NB4 (cell line): ENCODE data around the gene ATP11A.
A peak's percentile ranks its signal among the peaks of the same experiment; 100 is the strongest.

ENCODE experiments used
- DNase-seq: peaks from one replicate; pipeline ENCODE4 v3.0.0; 2010; ENCODE audit warnings: low read depth
- H3K4me3 ChIP-seq: one replicate; pipeline ENCODE4 v1.5.1; 2011; ENCODE audit warnings: mild to moderate bottlenecking, low read depth, low read length, moderate library complexity
- CTCF ChIP-seq: IDR thresholded peaks from one replicate; pipeline ENCODE4 v1.5.1; 2012; ENCODE audit warnings: low read depth, low read length
- MAX ChIP-seq: IDR thresholded peaks from 2 replicates; pipeline ENCODE4 v1.6.1; 2011; ENCODE audit warnings: low read depth, low read length
- MYC ChIP-seq: IDR thresholded peaks from 2 replicates; pipeline ENCODE4 v1.6.1; 2011; ENCODE audit warnings: low read depth, low read length
- POLR2A ChIP-seq: IDR thresholded peaks from 2 replicates; pipeline ENCODE4 v1.6.1; 2011; ENCODE audit warnings: mild to moderate bottlenecking; ENCODE audit not compliant: insufficient read length; ENCODE audit errors: extremely low read depth

Gene ATP11A

GRCh38 chr13:112928972-112929782 is 239.3 kb downstream of the ATP11A start:
- H3K4me3 ChIP-seq = no peak overlapping the region
- peak; percentile 48 for DNase-seq
- TF ChIP-seq POLR2A = no peak

GRCh38 chr13:112929783-112930055 is 239.9 kb downstream of the ATP11A start:
- TF ChIP-seq POLR2A (no peak), CTCF (no peak), MYC (no peak), MAX (no peak)
- DNase-seq = no peak
- no peak overlapping the region for H3K4me3 ChIP-seq

GRCh38 chr13:112930192-112930591 is 240.4 kb downstream of the ATP11A start:
- H3K4me3 ChIP-seq = no peak overlapping the region
- no peak for DNase-seq
- TF ChIP-seq POLR2A (no peak), MAX (no peak), MYC (no peak), CTCF (no peak)

- TF ChIP-seq POLR2A = no peak
- TF ChIP-seq MAX = no peak
- TF ChIP-seq MYC = no peak
- peak; percentile 70 for TF ChIP-seq CTCF
- H3K4me3 ChIP-seq = no peak overlapping the region
- peak; percentile 43 for DNase-seq
These were observed 241.4 kb downstream of the ATP11A start for GRCh38 chr13:112931028-112931934.

- TF ChIP-seq MYC (no peak), CTCF (no peak), MAX (no peak), POLR2A (no peak)
- DNase-seq = no peak
- no peak overlapping the region for H3K4me3 ChIP-seq
These were observed 243.1 kb downstream of the ATP11A start for GRCh38 chr13:112932971-112933370.

- DNase-seq = no peak
- H3K4me3 ChIP-seq = no peak overlapping the region
- TF ChIP-seq MAX = no peak
- no peak for TF ChIP-seq MYC
- no peak for TF ChIP-seq CTCF
- TF ChIP-seq POLR2A = no peak
These were observed 243.8 kb downstream of the ATP11A start for GRCh38 chr13:112933649-112934048.
